Measurements from ENCODE around the gene ICA1L.
"Not testable (repeated sequence)": the region's sequence is repeated elsewhere in the genome, so short reads cannot be mapped to it uniquely, and the experiment has no call there.

ICA1L gene

DNA sequence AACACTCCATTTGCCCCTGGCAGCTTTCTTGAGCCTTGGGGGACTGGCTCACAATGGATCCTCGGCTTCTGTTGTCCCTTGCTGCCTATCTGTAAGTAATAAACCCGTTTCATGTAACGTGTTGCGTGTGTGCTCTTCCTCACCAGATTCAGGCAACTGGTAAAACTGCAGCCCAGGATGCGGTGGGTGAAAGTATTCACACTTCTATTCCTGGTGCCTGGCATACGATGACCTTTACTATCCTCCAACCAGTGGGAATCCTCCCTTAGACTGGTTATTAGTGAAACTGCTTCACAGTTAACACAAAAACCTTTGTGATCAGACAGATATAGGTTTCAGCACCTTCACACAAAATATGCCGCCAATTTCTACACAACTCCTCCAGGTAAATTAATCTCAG lies 13.6 kb upstream of the ICA1L start:
- Histone ChIP-seq H3K36me3 (ENCODE audit: insufficient read depth, low read length) (peaks cover 94% of the 10 kb centered on the region), H3K27me3 (ENCODE audit: insufficient read depth, low read length) (no peaks in the 10 kb centered on the region), H3K9ac (ENCODE audit: low read depth, low read length) (no peak overlapping the region), H3K9me3 (ENCODE audit: insufficient read depth, low read depth, low read length) (no peaks in the 10 kb centered on the region), H3K27ac (ENCODE audit: low read depth, low read length) (no peak overlapping the region), H3K4me3 (ENCODE audit: low read length) (no peak overlapping the region), H3K4me1 (ENCODE audit: insufficient read depth, low read length) (no peaks in the 10 kb centered on the region)
- WGBS = 96% methylated on average over 7 of the region's 7 CpGs

DNA sequence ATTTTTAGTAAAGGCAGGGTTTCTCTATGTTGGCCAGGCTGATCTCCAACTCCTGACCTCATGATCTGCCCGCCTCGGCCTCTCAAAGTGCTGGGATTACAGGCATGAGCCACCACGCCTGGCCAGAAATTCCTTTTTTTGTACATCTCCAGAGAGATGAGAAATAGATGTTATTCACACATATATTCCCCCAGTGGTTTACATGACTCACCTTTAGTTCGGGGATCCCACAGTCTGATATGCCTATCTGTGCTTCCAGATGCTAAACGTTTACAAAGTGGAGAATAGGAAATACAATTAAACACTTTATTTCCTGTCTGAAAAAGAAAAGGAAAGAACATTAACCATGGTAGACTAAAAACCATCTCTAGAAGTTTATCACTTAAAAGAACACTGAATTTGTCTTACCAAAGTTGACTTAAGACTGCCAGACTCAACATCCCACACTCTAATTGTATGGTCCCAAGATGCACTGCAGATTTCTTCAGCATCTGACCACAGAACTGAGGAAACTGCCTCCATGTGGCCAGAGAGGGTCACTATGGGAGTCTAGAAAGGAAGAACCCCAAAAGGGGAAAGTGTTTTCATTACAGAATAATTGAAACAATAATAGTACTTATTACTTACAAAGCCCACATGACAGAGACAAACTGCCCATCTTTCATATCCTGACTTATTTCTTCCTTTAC lies 12.6 kb upstream of the ICA1L start:
- no peak overlapping the region for H3K4me3 ChIP-seq (ENCODE audit: low read length)
- H3K9ac ChIP-seq (ENCODE audit: low read depth, low read length) = no peak overlapping the region
- H3K27me3 ChIP-seq (ENCODE audit: insufficient read depth, low read length) = no peaks in the 10 kb centered on the region
- no peak overlapping the region for H3K27ac ChIP-seq (ENCODE audit: low read depth, low read length)
- no peaks in the 10 kb centered on the region for H3K9me3 ChIP-seq (ENCODE audit: insufficient read depth, low read depth, low read length)
- 97% methylated on average over 5 of the region's 5 CpGs for WGBS
- H3K4me1 ChIP-seq (ENCODE audit: insufficient read depth, low read length) = no peaks in the 10 kb centered on the region
- peaks cover 94% of the 10 kb centered on the region for H3K36me3 ChIP-seq (ENCODE audit: insufficient read depth, low read length)

DNA sequence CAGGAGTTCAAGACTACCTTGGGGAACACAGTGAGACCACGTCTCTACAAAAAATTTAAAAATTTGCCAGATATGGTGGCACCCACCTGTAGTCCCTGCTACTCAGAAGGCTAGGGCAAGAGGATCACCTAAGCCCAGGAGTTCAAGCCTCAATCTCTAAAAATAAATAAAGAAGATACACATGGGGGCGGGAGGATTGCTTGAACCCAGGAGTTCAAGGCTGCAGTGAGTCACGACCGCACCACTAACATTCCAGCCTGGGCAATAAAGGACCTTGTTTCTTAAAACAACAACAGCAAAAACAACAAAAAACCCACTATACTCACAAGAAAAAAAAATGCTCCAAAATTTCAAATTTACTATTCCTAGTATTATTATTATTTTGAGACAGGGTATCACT lies 10.0 kb upstream of the ICA1L start:
- no peak overlapping the region for H3K4me3 ChIP-seq (ENCODE audit: low read length)
- whole genome bisulfite sequencing = 92% methylated on average over 4 of the region's 4 CpGs
- H3K27ac ChIP-seq (ENCODE audit: low read depth, low read length) = no peak overlapping the region
- no peaks in the 10 kb centered on the region for H3K27me3 ChIP-seq (ENCODE audit: insufficient read depth, low read length)
- no peak overlapping the region for H3K9ac ChIP-seq (ENCODE audit: low read depth, low read length)
- no peaks in the 10 kb centered on the region for H3K9me3 ChIP-seq (ENCODE audit: insufficient read depth, low read depth, low read length)
- H3K4me1 ChIP-seq (ENCODE audit: insufficient read depth, low read length) = no peaks in the 10 kb centered on the region
- peaks cover 87% of the 10 kb centered on the region for H3K36me3 ChIP-seq (ENCODE audit: insufficient read depth, low read length)

DNA sequence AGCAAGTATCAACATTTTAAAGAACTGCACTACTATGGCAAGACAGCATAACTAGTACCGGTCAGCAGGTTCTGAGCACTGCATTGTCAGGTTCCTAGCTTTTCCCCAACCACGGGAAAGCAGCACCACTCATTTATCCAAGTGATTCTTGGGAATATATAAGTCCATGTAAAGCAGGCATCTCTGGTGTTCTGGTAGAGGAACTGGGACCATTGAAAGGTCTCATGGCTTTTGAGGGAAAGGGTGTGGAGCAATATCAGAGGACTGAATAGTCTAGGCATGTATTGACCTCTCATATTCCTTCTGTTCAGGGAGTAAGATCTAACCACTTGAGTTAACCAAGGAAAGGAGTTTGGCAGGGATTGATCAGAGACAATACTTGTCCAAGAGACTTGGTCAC lies 6.1 kb upstream of the ICA1L start:
- no peak overlapping the region for H3K4me3 ChIP-seq (ENCODE audit: low read length)
- H3K36me3 ChIP-seq (ENCODE audit: insufficient read depth, low read length) = peaks cover 52% of the 10 kb centered on the region
- H3K27ac ChIP-seq (ENCODE audit: low read depth, low read length) = no peak overlapping the region
- no peaks in the 10 kb centered on the region for H3K9me3 ChIP-seq (ENCODE audit: insufficient read depth, low read depth, low read length)
- H3K27me3 ChIP-seq (ENCODE audit: insufficient read depth, low read length) = peaks cover 4% of the 10 kb centered on the region; the same call in 1 of the 2 replicates
- no peak overlapping the region for H3K9ac ChIP-seq (ENCODE audit: low read depth, low read length)
- no peaks in the 10 kb centered on the region for H3K4me1 ChIP-seq (ENCODE audit: insufficient read depth, low read length)
- WGBS = 99% methylated on average over 2 of the region's 2 CpGs

DNA sequence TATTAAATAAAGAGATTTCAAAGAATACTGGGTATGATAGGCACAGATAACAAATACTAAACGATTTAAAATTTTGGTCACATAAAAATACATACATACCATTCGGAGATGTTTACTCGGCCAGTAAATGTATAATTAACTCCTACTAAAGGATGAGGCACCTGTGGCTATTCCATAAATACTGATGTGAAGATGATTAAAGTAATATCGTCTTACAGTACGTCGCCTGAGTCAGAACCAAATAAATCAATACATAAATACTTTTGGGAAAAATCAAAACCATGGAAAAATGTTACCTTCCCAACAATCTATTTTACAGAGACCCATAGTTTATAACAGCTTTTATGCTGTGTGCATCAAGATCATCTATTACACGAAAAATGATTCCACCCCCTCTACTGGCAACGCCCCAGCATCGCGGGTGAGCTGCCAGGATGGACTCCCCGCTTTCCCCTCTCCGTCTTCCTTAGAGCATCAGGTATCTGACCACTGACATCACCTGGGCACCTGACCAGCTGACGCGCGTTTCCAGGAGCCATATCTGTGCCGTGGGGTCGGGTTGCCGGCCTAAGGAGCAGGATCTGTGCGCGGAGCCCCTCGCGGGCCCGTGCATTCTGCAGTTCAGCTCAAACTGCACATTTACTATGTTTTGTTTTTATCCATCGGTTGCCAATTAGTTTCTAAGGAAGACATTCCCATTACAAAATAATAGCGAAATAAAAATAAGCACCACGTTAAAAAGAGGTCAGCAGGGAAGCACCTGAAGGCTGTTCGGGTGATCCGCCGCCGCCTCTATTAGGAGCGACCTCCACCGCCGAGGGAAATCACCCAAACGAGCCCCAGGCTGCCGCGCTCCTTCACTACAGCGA lies 901 bp downstream of the ICA1L start:
- WGBS = 13% methylated on average over 37 of the region's 37 CpGs
- Histone ChIP-seq H3K4me3 (ENCODE audit: low read length) (peak overlapping the region; percentile 69), H3K27ac (ENCODE audit: low read depth, low read length) (no peak overlapping the region), H3K27me3 (ENCODE audit: insufficient read depth, low read length) (peaks cover 11% of the 10 kb centered on the region; the same call in 1 of the 2 replicates), H3K9ac (ENCODE audit: low read depth, low read length) (peak overlapping the region; percentile 71), H3K4me1 (ENCODE audit: insufficient read depth, low read length) (peaks cover 4% of the 10 kb centered on the region; the same call in 1 of the 2 replicates), H3K9me3 (ENCODE audit: insufficient read depth, low read depth, low read length) (no peaks in the 10 kb centered on the region), H3K36me3 (ENCODE audit: insufficient read depth, low read length) (no peaks in the 10 kb centered on the region)

DNA sequence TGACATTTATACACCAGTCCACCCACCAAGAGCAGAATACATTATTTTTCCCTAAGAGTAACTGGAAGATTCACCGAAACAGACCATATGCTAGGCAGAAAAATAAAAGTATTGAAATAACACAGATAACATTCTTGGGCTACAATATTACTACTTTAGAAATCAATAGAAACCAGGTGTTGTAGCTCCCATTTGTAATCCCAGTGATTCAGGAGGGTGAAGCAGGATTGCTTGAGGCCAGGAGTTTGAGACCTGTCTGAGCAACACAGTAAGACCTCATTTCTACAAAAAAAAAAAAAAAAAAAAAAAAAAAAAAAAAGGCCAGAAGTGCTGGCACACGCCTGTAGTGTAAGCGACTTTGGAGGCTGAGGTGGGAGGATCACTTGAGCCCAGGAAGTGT lies 9.6 kb downstream of the ICA1L start:
- Histone ChIP-seq H3K36me3 (ENCODE audit: insufficient read depth, low read length) (no peaks in the 10 kb centered on the region), H3K27ac (ENCODE audit: low read depth, low read length) (no peak overlapping the region), H3K9ac (ENCODE audit: low read depth, low read length) (no peak overlapping the region), H3K9me3 (ENCODE audit: insufficient read depth, low read depth, low read length) (no peaks in the 10 kb centered on the region), H3K4me1 (ENCODE audit: insufficient read depth, low read length) (no peaks in the 10 kb centered on the region), H3K27me3 (ENCODE audit: insufficient read depth, low read length) (no peaks in the 10 kb centered on the region), H3K4me3 (ENCODE audit: low read length) (no peak overlapping the region)
- 96% methylated on average over 2 of the region's 3 CpGs for WGBS

DNA sequence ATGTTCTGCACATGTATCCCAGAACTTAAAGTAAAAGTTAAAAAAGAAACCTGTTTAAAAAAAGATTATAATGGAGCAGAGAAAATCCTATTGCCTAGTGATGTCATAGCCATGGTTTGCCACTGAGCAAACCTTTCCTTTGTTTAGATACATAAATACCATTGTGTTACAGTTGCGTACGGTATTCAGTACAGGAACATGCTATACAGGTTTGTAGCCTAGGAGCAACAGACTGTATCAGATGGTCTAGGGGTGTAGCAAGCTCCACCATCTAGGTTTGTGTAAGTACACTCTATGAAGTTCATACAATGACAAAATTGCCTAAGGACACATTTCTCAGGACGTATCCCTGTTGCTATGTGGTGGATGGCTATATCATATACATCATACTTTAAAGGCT lies 13.0 kb downstream of the ICA1L start:
- H3K27me3 ChIP-seq (ENCODE audit: insufficient read depth, low read length) = no peaks in the 10 kb centered on the region
- no peak overlapping the region for H3K9ac ChIP-seq (ENCODE audit: low read depth, low read length)
- no peak overlapping the region for H3K27ac ChIP-seq (ENCODE audit: low read depth, low read length)
- no peaks in the 10 kb centered on the region for H3K9me3 ChIP-seq (ENCODE audit: insufficient read depth, low read depth, low read length)
- WGBS = 75% methylated on average over 2 of the region's 3 CpGs
- H3K36me3 ChIP-seq (ENCODE audit: insufficient read depth, low read length) = no peaks in the 10 kb centered on the region
- H3K4me1 ChIP-seq (ENCODE audit: insufficient read depth, low read length) = no peaks in the 10 kb centered on the region
- no peak overlapping the region for H3K4me3 ChIP-seq (ENCODE audit: low read length)

DNA sequence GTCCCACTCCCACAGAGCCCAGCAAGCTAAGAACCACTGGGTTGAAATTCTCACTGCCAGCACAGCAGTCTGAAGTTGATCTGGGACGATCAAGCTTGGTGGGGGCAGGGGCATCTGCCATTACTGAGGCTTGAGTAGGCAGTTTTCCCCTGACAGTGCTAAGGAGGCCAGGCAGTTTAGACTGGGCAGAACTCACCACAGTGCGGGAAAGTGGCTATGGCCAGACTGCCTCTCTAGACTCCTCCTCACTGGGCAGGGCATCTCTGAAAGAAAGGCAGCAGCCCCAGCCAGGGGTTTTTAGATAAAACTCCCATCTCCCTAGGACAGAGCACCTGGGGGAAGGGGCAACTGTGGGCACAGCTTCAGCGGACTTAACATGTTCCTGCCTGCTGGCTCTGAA lies 22.2 kb downstream of the ICA1L start:
- H3K36me3 ChIP-seq (ENCODE audit: insufficient read depth, low read length); H3K4me3 ChIP-seq (ENCODE audit: low read length); H3K4me1 ChIP-seq (ENCODE audit: insufficient read depth, low read length); H3K27me3 ChIP-seq (ENCODE audit: insufficient read depth, low read length); H3K9me3 ChIP-seq (ENCODE audit: insufficient read depth, low read depth, low read length); H3K27ac ChIP-seq (ENCODE audit: low read depth, low read length); H3K9ac ChIP-seq (ENCODE audit: low read depth, low read length): not testable (repeated sequence)
- WGBS = 72% methylated on average over 3 of the region's 3 CpGs

DNA sequence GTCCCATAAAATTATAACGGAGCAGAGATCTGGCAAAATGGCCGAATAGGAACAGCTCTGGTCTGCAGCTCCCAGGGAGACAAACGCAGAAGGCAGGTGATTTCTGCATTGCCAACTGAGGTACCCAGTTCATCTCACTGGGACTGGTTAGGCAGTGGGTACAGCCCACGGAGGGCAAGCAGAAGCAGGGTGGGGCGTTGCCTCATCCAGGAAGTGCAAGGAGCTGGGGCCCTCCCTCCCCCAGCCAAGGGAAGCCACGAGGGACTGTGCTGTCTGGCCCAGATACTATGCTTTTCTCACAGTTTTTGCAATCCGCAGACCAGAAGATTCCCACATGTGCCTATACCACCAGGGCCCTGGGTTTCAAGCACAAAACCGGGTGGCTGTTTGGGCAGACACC lies 22.8 kb downstream of the ICA1L start:
- no peaks in the 10 kb centered on the region for H3K9me3 ChIP-seq (ENCODE audit: insufficient read depth, low read depth, low read length)
- H3K4me1 ChIP-seq (ENCODE audit: insufficient read depth, low read length) = no peaks in the 10 kb centered on the region
- no peaks in the 10 kb centered on the region for H3K27me3 ChIP-seq (ENCODE audit: insufficient read depth, low read length)
- H3K4me3 ChIP-seq (ENCODE audit: low read length) = no peak overlapping the region
- no peak overlapping the region for H3K9ac ChIP-seq (ENCODE audit: low read depth, low read length)
- H3K27ac ChIP-seq (ENCODE audit: low read depth, low read length) = no peak overlapping the region
- H3K36me3 ChIP-seq (ENCODE audit: insufficient read depth, low read length) = no peaks in the 10 kb centered on the region
- 83% methylated on average over 8 of the region's 8 CpGs for WGBS

DNA sequence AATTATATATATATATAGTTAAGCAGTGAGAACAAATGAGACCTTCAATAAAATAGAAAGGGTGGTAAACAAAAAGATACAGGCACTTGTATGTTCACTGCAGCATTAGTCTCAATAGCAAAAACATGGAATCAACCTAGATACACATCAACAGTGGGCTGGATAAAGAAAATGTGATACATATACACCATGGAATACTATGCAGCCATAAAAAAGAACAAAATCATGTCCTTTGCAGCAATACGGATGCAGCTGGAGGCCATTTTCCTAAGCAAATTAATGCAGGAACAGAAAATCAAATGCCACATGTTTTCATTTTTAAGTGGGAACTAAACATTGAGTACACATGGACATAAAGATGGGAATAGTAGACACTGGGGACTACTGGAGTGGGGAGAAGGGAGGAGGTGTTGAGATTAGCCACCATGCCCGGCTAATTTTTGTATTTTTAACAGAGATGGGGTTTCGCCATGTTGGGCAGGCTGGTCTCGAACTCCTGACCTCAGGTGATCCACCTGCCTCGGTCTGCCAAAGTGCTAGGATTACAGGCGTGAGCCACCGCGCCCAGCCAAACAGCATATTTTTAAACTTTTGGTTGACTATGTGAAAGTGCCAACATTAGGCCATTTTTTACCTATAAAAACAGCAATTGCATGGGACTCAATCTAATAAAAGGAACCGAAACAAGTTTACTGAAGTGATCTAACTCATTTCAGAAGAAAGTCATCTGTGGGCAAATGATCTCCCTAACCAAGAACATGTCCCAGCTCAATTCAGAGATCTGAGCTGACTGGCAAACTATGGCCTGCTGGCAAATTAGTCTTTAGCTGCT lies 23.7 kb downstream of the ICA1L start:
- Histone ChIP-seq H3K36me3 (ENCODE audit: insufficient read depth, low read length) (no peaks in the 10 kb centered on the region), H3K4me1 (ENCODE audit: insufficient read depth, low read length) (no peaks in the 10 kb centered on the region), H3K27ac (ENCODE audit: low read depth, low read length) (no peak overlapping the region), H3K9ac (ENCODE audit: low read depth, low read length) (no peak overlapping the region), H3K27me3 (ENCODE audit: insufficient read depth, low read length) (no peaks in the 10 kb centered on the region), H3K9me3 (ENCODE audit: insufficient read depth, low read depth, low read length) (no peaks in the 10 kb centered on the region), H3K4me3 (ENCODE audit: low read length) (no peak overlapping the region)
- 89% methylated on average over 9 of the region's 9 CpGs for WGBS

DNA sequence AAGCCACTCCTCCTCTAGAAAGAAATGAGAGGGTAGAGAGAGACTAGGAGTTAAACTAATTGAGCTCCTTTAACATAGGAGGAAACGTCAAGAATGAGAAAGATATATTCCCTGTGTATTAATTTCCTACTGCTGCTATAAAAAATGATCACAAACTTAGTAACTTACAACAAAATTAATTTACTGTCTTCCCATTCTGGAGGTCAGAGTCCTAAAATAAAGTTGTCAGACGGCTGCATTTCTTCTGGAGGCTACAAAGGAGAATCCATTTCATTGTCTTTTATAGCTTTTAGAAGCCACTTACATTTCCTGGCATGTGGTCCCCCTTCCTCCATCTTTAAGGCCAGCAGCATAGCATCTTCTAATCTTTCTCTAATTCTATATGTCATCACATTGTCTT lies 26.9 kb downstream of the ICA1L start:
- Histone ChIP-seq H3K27ac (ENCODE audit: low read depth, low read length) (no peak overlapping the region), H3K4me1 (ENCODE audit: insufficient read depth, low read length) (no peaks in the 10 kb centered on the region), H3K9ac (ENCODE audit: low read depth, low read length) (no peak overlapping the region), H3K27me3 (ENCODE audit: insufficient read depth, low read length) (no peaks in the 10 kb centered on the region), H3K4me3 (ENCODE audit: low read length) (no peak overlapping the region), H3K9me3 (ENCODE audit: insufficient read depth, low read depth, low read length) (0 out of 2 replicates have a peak, but pooled peaks cover 5% of the 10 kb centered on the region), H3K36me3 (ENCODE audit: insufficient read depth, low read length) (no peaks in the 10 kb centered on the region)
- WGBS = 80% methylated on average over 2 of the region's 2 CpGs
